ENCODE results near the gene PRTN3.
"Not testable (repeated sequence)": the region's sequence is repeated elsewhere in the genome, so short reads cannot be mapped to it uniquely, and the experiment has no call there.

Gene PRTN3

GRCh38 chr19:866769-867300, 26.0 kb downstream of the PRTN3 start:
- no peak for DNase-seq (ENCODE audit: low read depth in 3 of 3)

GRCh38 chr19:867301-867793, 26.5 kb downstream of the PRTN3 start:
- DNase-seq (ENCODE audit: low read depth in 3 of 3), result no peak

GRCh38 chr19:867855-868457, 27.2 kb downstream of the PRTN3 start:
- DNase-seq (ENCODE audit: low read depth in 3 of 3), result no peak

- DNase-seq (ENCODE audit: low read depth in 3 of 3), result no peak
Measured at GRCh38 chr19:868458-869244, 27.9 kb downstream of the PRTN3 start.

GRCh38 chr19:869245-870177, 28.7 kb downstream of the PRTN3 start:
- DNase-seq (ENCODE audit: low read depth in 3 of 3), result no peak

GRCh38 chr19:870314-870713, 29.5 kb downstream of the PRTN3 start:
- no peak for DNase-seq (ENCODE audit: low read depth in 3 of 3)

GRCh38 chr19:870963-871401, 30.2 kb downstream of the PRTN3 start:
- no peak for DNase-seq (ENCODE audit: low read depth in 3 of 3)

- no peak for DNase-seq (ENCODE audit: low read depth in 3 of 3)
Measured at GRCh38 chr19:871446-872265, 30.9 kb downstream of the PRTN3 start.

- peak; percentile 48 to 69 (median 59) for DNase-seq (ENCODE audit: low read depth in 3 of 3)
Measured at GRCh38 chr19:872266-872951, 31.6 kb downstream of the PRTN3 start.

- DNase-seq (ENCODE audit: low read depth in 3 of 3), result peak in 2 of 3 experiments; percentile 24 to 53
Measured at GRCh38 chr19:873084-873483, 32.3 kb downstream of the PRTN3 start.

- DNase-seq (ENCODE audit: low read depth in 3 of 3), result no peak
Measured at GRCh38 chr19:873561-874041, 32.8 kb downstream of the PRTN3 start.

GRCh38 chr19:875265-875879, 34.6 kb downstream of the PRTN3 start:
- no peak for DNase-seq (ENCODE audit: low read depth in 3 of 3)

- no peak for DNase-seq (ENCODE audit: low read depth in 3 of 3)
Measured at GRCh38 chr19:876089-876488, 35.3 kb downstream of the PRTN3 start.

GRCh38 chr19:876780-877314, 36.0 kb downstream of the PRTN3 start:
- DNase-seq (ENCODE audit: low read depth in 3 of 3), result no peak

GRCh38 chr19:877992-878660, 37.3 kb downstream of the PRTN3 start:
- not testable (repeated sequence) for DNase-seq (ENCODE audit: low read depth in 3 of 3)

- not testable (repeated sequence) for DNase-seq (ENCODE audit: low read depth in 3 of 3)
Measured at GRCh38 chr19:878751-879561, 38.2 kb downstream of the PRTN3 start.

- DNase-seq (ENCODE audit: low read depth in 3 of 3), result no peak
Measured at GRCh38 chr19:879711-880438, 39.1 kb downstream of the PRTN3 start.
